Right lobe of liver (tissue), 6 donors: ENCODE measurements around the gene ZYG11B. TPM values are rescaled to one million over a fixed set of nuclear protein-coding genes. Genes with fewer than 3 reads are reported as not detected.
"Not testable (repeated sequence)": the region's sequence is repeated elsewhere in the genome, so short reads cannot be mapped to it uniquely, and the experiment has no call there.

ENCODE experiments used
- ATAC-seq, 4 donors: fragments of 200-7000 bp; cut with Tn5 transposase; one replicate each; pipeline ENCODE4 v1.9.1; 2020; ENCODE audit warnings: mild to moderate bottlenecking in 4 of 4, moderate library complexity in 4 of 4
- DNase-seq, 3 donors: peaks; one replicate each; pipeline ENCODE4 v3.0.0-alpha.2; 2020
- H3K27ac ChIP-seq, 3 donors: fragments of 200-600 bp; one replicate each; pipeline ENCODE4 v1.8.0; 2022
- H3K27me3 ChIP-seq, 2 donors: fragments of 200-600 bp; one replicate each; pipeline ENCODE4 v1.8.0; 2022
- H3K36me3 ChIP-seq, 4 donors: fragments of 200-600 bp; sonication (generic) in 1 of 4; one replicate each; pipeline versions ENCODE4 v1.5.1 to v1.8.0; 2017 to 2022; ENCODE audit warnings: control low read depth in 1 of 4
- H3K4me1 ChIP-seq, 4 donors: fragments of 200-600 bp; sonication (generic) in 1 of 4; one replicate each; pipeline versions ENCODE4 v1.5.1 to v1.8.0; 2017 to 2022; ENCODE audit warnings: control low read depth in 1 of 4
- H3K4me3 ChIP-seq, 3 donors: fragments of 200-600 bp; one replicate each; pipeline ENCODE4 v1.8.0; 2022
- H3K9me3 ChIP-seq, 4 donors: fragments of 200-600 bp; sonication (generic) in 1 of 4; one replicate each; pipeline versions ENCODE4 v1.5.1 to v1.8.0; 2017 to 2022; ENCODE audit warnings: control low read depth in 1 of 4
- POLR2A ChIP-seq: fragments of 450-650 bp; IDR thresholded peaks from one replicate; pipeline ENCODE4 v1.6.1; 2017; ENCODE audit warnings: antibody characterized with exemption, mild to moderate bottlenecking
- WGBS: methylation state at CpG from one replicate; pipeline ENCODE4 v1.1.6; 2018; ENCODE audit warnings: low coverage, low lambda C conversion rate; ENCODE audit not compliant: insufficient coverage; ENCODE audit errors: missing lambda C conversion rate; 5-methylcytosine and 5-hydroxymethylcytosine counted together
- intact Hi-C, 2 donors: fragments of 100-400 bp; cut with DNase I; formaldehyde crosslinking; loops; one replicate each; pipeline versions ENCODE4 v1.11.2 to v1.14.1; 2022
- total RNA-seq, 6 experiments: library from RNA; depleted of rRNA in 2 of 6; stranded (reverse); fragments of >200 nt in 2 of 6; fragmentation: NEBNext Ultra II Directional in 3 of 6; extraction: Animal tissue kit (Norgen Biotek cat#: 25700) in 3 of 6; gene quantifications; one replicate each; pipeline versions ENCODE4 v1.1.0 to v1.2.4, GENCODE V29; 2016 to 2023
- TF ChIP-seq, protein P1 (sequence below), 4 donors: fragments of 200-600 bp in 3 of 4; fragments of 450-650 bp in 1 of 4; IDR thresholded peaks; one replicate each; pipeline versions ENCODE4 v1.5.1 to v1.8.0; 2016 to 2022; ENCODE audit warnings: antibody characterized with exemption in 4 of 4, mild to moderate bottlenecking in 2 of 4
- donor health status: DM: no; HTN: yes; CAD: no.
- donor health status: DM: no; HTN: no; CAD: no.
- donor health status: DM: no; HTN: no; CAD: no.
- donor health status: DM: no; HTN: yes; CAD: no.
- donor health status: DM: no; HTN: yes; CAD: no.

Gene ZYG11B
- total RNA-seq, 6 experiments from 2014 or later, result 17.7 to 39.2 (median 30.9) TPM

DNA sequence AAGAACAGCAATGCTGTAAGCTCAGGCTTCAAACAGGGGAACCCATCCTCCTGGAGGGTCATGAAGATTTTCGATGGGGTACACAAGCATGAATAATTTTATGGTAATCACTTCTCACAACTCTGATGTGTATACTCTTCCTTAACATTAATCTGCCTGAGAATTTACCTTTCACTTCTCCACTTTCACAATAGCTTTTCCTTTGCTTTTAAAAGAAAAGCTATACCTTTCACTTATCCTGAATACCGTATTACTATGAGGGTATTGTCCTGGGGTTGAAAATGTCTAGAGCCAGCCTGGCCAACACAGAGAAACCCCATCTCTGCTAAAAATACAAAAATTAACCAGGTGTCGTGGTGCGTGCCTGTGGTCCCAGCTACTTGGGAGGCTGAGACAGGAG, 12.7 kb upstream of the ZYG11B start:
- no peak overlapping the region for H3K4me3 ChIP-seq
- no peak for ATAC-seq
- DNase-seq, result no peak
- H3K36me3 ChIP-seq, result no peaks in the 10 kb centered on the region
- intact Hi-C loops, result no loop called here
- H3K27ac ChIP-seq, result no peak overlapping the region
- no peaks in the 10 kb centered on the region for H3K4me1 ChIP-seq
- no peaks in the 10 kb centered on the region for H3K27me3 ChIP-seq
- 90% methylated on average over 4 of the region's 4 CpGs for WGBS
- H3K9me3 ChIP-seq, result no peaks in the 10 kb centered on the region
- no peak for TF ChIP-seq POLR2A
- TF ChIP-seq, protein P1, sequence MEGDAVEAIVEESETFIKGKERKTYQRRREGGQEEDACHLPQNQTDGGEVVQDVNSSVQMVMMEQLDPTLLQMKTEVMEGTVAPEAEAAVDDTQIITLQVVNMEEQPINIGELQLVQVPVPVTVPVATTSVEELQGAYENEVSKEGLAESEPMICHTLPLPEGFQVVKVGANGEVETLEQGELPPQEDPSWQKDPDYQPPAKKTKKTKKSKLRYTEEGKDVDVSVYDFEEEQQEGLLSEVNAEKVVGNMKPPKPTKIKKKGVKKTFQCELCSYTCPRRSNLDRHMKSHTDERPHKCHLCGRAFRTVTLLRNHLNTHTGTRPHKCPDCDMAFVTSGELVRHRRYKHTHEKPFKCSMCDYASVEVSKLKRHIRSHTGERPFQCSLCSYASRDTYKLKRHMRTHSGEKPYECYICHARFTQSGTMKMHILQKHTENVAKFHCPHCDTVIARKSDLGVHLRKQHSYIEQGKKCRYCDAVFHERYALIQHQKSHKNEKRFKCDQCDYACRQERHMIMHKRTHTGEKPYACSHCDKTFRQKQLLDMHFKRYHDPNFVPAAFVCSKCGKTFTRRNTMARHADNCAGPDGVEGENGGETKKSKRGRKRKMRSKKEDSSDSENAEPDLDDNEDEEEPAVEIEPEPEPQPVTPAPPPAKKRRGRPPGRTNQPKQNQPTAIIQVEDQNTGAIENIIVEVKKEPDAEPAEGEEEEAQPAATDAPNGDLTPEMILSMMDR (IDR thresholded peaks at IDR 0.05), result no peak

DNA sequence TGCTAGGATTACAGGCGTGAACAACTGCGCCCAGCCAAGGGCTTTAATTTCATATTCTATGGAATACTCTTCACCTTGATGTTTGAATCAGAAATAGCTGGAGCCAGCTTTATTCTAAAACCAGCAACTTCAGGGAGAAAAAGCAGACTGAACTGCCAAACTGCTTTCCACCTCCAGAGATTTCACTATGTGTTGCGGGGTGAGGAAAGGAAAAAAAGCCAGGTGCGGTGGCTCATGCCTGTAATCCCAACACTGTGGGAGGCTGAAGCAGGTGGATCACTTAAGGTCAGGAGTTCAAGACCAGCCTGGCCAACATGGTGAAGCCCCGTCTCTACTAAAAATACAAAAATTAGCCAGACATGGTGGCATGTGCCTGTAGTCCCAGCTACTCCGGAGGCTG, 11.0 kb upstream of the ZYG11B start:
- H3K36me3 ChIP-seq, intact Hi-C loops, H3K4me1 ChIP-seq, H3K27me3 ChIP-seq, H3K9me3 ChIP-seq, DNase-seq, ATAC-seq, H3K27ac ChIP-seq, H3K4me3 ChIP-seq: not testable (repeated sequence)
- 93% methylated on average over 4 of the region's 6 CpGs for WGBS

DNA sequence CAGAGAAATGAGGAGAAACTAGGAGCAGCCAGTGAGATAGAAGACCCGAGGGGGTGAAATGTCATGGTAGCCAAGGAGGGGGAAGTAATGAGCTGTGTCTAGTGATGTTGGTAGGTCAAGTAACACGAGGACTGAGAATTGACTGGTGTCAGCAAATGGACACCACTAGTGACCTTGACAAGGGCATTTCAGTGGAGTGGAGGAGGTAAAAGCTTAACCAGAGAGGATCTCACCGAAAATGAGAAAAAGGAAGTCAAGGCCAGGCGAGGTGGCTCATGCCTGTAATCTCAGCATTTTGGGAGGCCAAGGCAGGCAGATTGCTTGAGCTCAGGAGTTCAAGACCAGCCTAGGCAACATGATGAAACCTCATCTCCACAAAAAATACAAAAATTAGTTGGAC, 3.0 kb upstream of the ZYG11B start:
- H3K4me3 ChIP-seq, result no peak overlapping the region
- H3K4me1 ChIP-seq, result peaks cover 0 to 6% (median 3%) of the 10 kb centered on the region in 4 donors
- intact Hi-C loops, result no loop called here
- no peak overlapping the region for H3K27ac ChIP-seq
- H3K27me3 ChIP-seq, result no peaks in the 10 kb centered on the region
- H3K9me3 ChIP-seq, result no peaks in the 10 kb centered on the region
- WGBS, result 73% methylated on average over 4 of the region's 4 CpGs
- no peak for DNase-seq
- no peak for TF ChIP-seq POLR2A
- TF ChIP-seq, protein P1 (IDR thresholded peaks at IDR 0.05), result no peak
- no peaks in the 10 kb centered on the region for H3K36me3 ChIP-seq
- no peak for ATAC-seq

DNA sequence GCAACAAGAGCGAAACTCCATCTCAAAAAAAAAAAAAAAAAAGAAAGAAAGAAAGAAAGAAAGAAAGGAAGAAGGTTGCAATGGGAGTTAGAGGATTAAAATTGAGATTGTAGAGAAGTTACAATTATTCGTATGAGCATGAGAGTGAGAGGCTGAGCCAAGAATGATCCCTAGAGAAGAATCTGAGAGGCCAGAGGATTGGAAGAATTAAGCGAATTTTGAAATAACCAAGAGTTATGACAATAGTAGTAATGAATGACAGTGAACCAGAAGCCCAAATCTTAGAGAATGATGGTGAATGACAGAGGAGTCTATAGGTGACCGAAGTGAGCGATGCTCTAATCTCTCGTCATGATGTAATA, 369 bp upstream of the ZYG11B start:
- H3K4me3 ChIP-seq, result peak overlapping the region; percentile 81 to 97 (median 86)
- no peaks in the 10 kb centered on the region for H3K27me3 ChIP-seq
- H3K27ac ChIP-seq, result no peak overlapping the region
- H3K4me1 ChIP-seq, result peaks cover 0 to 15% (median 4%) of the 10 kb centered on the region in 4 donors
- DNase-seq, result no peak
- H3K36me3 ChIP-seq, result no peaks in the 10 kb centered on the region
- no peaks in the 10 kb centered on the region for H3K9me3 ChIP-seq
- 16% methylated on average over 6 of the region's 6 CpGs for WGBS
- TF ChIP-seq, protein P1 (IDR thresholded peaks at IDR 0.05), result no peak
- no peak for TF ChIP-seq POLR2A
- intact Hi-C loops, result no loop called here
- no peak for ATAC-seq

DNA sequence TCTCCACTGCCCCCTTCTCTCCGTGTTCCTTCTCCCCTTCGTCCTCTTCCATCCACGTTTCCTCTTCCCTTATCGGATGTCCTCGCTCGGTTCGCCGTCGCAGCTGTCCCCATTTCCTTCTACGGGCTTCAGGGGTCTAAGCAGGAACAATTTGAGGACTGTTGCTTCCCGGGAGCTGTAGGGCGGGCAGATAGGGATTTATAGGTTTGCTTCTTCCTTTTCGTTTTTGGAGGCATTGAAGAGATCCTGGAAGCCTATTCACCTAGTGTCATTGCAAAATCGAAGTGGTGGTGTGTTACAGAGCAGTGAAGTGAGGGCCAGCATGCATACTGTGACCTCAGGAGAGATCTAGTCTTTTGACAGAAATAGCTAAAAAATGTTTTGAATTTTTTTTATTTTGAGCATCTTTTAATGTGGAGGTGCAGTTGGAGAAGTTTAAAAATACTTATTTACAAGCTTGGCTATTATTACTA, 897 bp downstream of the ZYG11B start:
- TF ChIP-seq POLR2A, result no peak
- TF ChIP-seq, protein P1 (IDR thresholded peaks at IDR 0.05), result no peak
- Histone ChIP-seq H3K36me3 (no peaks in the 10 kb centered on the region), H3K4me3 (peak overlapping the region; percentile 81 to 97 (median 86)), H3K27me3 (no peaks in the 10 kb centered on the region), H3K4me1 (peaks cover 0 to 15% (median 4%) of the 10 kb centered on the region in 4 donors), H3K27ac (peak overlapping the region; percentile 89 to 91 (median 91)), H3K9me3 (no peaks in the 10 kb centered on the region)
- ATAC-seq, result peak; percentile 48 to 57 (median 50)
- WGBS, result 1% methylated on average over 14 of the region's 14 CpGs
- DNase-seq, result peak in 1 of 3 donors; percentile 48
- intact Hi-C loops, result no loop called here
